Measurements from ENCODE around the gene UMAD1.
A peak's percentile ranks its signal among the peaks of the same experiment; 100 is the strongest.

Gene UMAD1

DNA sequence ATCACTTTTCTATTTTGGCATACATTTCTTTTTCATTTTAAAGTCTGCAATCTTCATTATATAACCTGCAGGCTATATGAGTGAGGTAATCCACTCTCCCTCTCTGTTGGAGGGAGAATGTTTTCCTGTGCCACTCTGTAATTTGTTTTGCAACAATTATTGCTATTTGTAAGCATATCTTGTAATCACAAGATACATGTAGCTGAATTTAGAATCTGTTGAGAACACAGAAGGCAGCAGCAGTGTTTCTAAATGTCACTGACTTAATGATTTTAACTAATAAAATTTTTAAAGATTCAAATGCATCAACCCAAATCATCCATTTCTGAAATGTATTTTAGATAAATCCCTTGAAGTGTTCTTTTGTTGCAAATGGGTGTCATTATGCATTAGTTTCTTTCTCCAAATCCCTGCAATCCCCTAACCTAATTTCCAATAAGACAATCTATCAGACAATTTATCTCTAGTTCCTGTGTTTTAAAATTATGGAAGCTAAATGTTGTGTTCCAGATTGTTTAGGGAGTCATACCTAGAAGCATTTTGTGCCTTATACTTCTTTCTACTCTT, 19.8 kb upstream of the UMAD1 start:
- no peak for DNase-seq (ENCODE audit: extremely low read depth, insufficient read length)
- Histone ChIP-seq H3K4me3 (replicated peaks; ENCODE audit: low read depth, low read length) (no peak overlapping the region), H3K36me3 (ENCODE audit: control insufficient read depth, insufficient read depth, low read length) (no peaks in the 10 kb centered on the region), H3K27me3 (replicated peaks; ENCODE audit: control insufficient read depth, insufficient read depth, low read length) (no peaks in the 10 kb centered on the region)
- TF ChIP-seq, protein P1, sequence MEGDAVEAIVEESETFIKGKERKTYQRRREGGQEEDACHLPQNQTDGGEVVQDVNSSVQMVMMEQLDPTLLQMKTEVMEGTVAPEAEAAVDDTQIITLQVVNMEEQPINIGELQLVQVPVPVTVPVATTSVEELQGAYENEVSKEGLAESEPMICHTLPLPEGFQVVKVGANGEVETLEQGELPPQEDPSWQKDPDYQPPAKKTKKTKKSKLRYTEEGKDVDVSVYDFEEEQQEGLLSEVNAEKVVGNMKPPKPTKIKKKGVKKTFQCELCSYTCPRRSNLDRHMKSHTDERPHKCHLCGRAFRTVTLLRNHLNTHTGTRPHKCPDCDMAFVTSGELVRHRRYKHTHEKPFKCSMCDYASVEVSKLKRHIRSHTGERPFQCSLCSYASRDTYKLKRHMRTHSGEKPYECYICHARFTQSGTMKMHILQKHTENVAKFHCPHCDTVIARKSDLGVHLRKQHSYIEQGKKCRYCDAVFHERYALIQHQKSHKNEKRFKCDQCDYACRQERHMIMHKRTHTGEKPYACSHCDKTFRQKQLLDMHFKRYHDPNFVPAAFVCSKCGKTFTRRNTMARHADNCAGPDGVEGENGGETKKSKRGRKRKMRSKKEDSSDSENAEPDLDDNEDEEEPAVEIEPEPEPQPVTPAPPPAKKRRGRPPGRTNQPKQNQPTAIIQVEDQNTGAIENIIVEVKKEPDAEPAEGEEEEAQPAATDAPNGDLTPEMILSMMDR (IDR thresholded peaks at IDR 0.05; ENCODE audit: insufficient read depth, low read length, poor library complexity, severe bottlenecking), result no peak

GRCh38 chr7:7628476-7628875, 12.1 kb upstream of the UMAD1 start:
- Histone ChIP-seq H3K4me3 (replicated peaks; ENCODE audit: low read depth, low read length) (no peak overlapping the region), H3K36me3 (ENCODE audit: control insufficient read depth, insufficient read depth, low read length) (no peaks in the 10 kb centered on the region), H3K27me3 (replicated peaks; ENCODE audit: control insufficient read depth, insufficient read depth, low read length) (no peaks in the 10 kb centered on the region)
- no peak for DNase-seq (ENCODE audit: extremely low read depth, insufficient read length)
- TF ChIP-seq, protein P1 (IDR thresholded peaks at IDR 0.05; ENCODE audit: insufficient read depth, low read length, poor library complexity, severe bottlenecking), result no peak

DNA sequence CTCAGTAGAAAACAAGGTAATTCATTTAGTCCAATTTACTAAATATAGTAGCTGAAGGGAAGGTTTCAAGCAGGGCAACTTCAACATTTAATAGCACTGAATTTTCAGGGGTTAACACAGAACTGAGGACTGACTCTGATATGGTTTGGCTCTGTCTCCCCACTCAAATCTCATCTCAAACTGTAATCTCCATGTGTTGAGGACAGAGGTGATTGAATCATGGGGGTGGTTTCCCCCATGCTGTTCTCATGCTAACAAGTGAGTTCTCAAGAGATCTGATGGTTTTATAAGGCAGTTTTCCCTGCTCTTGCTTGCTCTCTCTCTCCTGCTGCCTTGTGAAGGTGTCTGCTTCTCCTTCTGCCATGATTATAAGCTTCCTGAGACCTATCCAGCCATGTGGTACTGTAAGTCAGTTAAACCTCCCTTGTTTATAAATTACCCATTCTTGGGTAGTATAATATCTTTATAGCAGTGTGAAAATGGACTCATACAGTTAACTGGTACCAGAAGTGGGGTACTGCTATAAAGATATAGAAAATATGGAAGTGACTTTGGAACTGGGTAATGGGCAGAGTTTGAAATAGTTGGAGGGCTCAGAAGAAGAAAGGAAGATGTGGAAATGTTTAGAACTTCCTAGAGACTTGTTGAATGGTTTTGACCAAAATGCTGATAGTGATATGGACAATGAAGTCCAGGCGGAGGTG, 9.8 kb upstream of the UMAD1 start:
- TF ChIP-seq, protein P1 (IDR thresholded peaks at IDR 0.05; ENCODE audit: insufficient read depth, low read length, poor library complexity, severe bottlenecking), result no peak

DNA sequence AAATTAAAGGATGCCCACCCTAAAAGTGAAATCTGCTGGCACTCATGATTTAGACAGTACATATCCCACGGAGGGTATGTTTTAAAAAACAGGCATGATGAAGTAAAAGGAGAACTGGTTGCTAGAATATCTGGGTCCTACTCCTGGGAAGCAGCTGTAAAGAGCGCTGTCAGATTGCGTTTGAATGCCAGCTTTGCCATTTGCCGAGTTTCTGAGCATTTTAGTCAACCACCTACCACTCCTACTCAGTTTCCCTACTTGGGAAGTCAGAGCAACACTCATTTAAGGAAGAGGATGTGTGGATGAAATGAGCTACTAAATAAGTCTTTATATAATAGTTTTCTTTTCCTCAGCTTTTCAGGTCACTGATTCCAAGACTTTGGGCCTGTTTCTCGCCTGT, 1.1 kb upstream of the UMAD1 start:
- peaks cover 1% of the 10 kb centered on the region; the same call in 1 of the 2 replicates for H3K36me3 ChIP-seq (ENCODE audit: control insufficient read depth, insufficient read depth, low read length)
- peak overlapping the region; percentile 98 for H3K4me3 ChIP-seq (replicated peaks; ENCODE audit: low read depth, low read length)
- TF ChIP-seq, protein P1 (IDR thresholded peaks at IDR 0.05; ENCODE audit: insufficient read depth, low read length, poor library complexity, severe bottlenecking), result no peak
- H3K27me3 ChIP-seq (replicated peaks; ENCODE audit: control insufficient read depth, insufficient read depth, low read length), result no peaks in the 10 kb centered on the region
- DNase-seq (ENCODE audit: extremely low read depth, insufficient read length), result no peak

More for the DNA sequence above, 9.8 kb upstream of the UMAD1 start:
- H3K36me3 ChIP-seq (ENCODE audit: control insufficient read depth, insufficient read depth, low read length), result no peaks in the 10 kb centered on the region
- no peak for DNase-seq (ENCODE audit: extremely low read depth, insufficient read length)
- H3K4me3 ChIP-seq (replicated peaks; ENCODE audit: low read depth, low read length), result no peak overlapping the region
- H3K27me3 ChIP-seq (replicated peaks; ENCODE audit: control insufficient read depth, insufficient read depth, low read length), result no peaks in the 10 kb centered on the region

GRCh38 chr7:7639847-7640220, 718 bp upstream of the UMAD1 start:
- H3K27me3 ChIP-seq (replicated peaks; ENCODE audit: control insufficient read depth, insufficient read depth, low read length), result no peaks in the 10 kb centered on the region
- peaks cover 1% of the 10 kb centered on the region; the same call in 1 of the 2 replicates for H3K36me3 ChIP-seq (ENCODE audit: control insufficient read depth, insufficient read depth, low read length)

More at GRCh38 chr7:7639847-7640220, 718 bp upstream of the UMAD1 start:
- H3K4me3 ChIP-seq (replicated peaks; ENCODE audit: low read depth, low read length), result peak overlapping the region; percentile 98
- TF ChIP-seq, protein P1 (IDR thresholded peaks at IDR 0.05; ENCODE audit: insufficient read depth, low read length, poor library complexity, severe bottlenecking), result no peak
- no peak for DNase-seq (ENCODE audit: extremely low read depth, insufficient read length)
